Nephron (organoid): ENCODE measurements around the gene HM13.
"Not testable (repeated sequence)": the region's sequence is repeated elsewhere in the genome, so short reads cannot be mapped to it uniquely, and the experiment has no call there.

Experiments used
- H3K27ac Mint-ChIP-seq, 3 experiments: 2 replicates each; pipeline ENCODE4 v1.8.0; 2020; ENCODE audit warnings: mixed read lengths in 3 of 3, mild to moderate bottlenecking in 2 of 3, moderate library complexity in 1 of 3
- H3K27me3 Mint-ChIP-seq: 2 replicates; pipeline ENCODE4 v1.8.0; 2021; ENCODE audit warnings: low read depth, mild to moderate bottlenecking, moderate library complexity, mixed read lengths
- H3K36me3 Mint-ChIP-seq: 2 replicates; pipeline ENCODE4 v1.8.0; 2020; ENCODE audit warnings: low read depth, mixed read lengths
- H3K4me1 Mint-ChIP-seq: 2 replicates; pipeline ENCODE4 v1.8.0; 2020; ENCODE audit warnings: mixed read lengths
- H3K4me3 Mint-ChIP-seq, 3 experiments: 2 replicates each; pipeline ENCODE4 v1.8.0; 2020; ENCODE audit warnings: mild to moderate bottlenecking in 3 of 3, mixed read lengths in 3 of 3, moderate library complexity in 2 of 3
- H3K9me3 Mint-ChIP-seq: 2 replicates; pipeline ENCODE4 v1.8.0; 2020; ENCODE audit warnings: mixed read lengths
- CTCF ChIP-seq, 3 experiments: fragments of 200-600 bp; sonication (generic); IDR thresholded peaks; one replicate each; pipeline ENCODE4 v1.5.0; 2021; ENCODE audit warnings: antibody characterized with exemption in 3 of 3; ENCODE audit not compliant: unreplicated experiment in 3 of 3

HM13 gene

GRCh38 chr20:31514154-31515071, at the start of gene HM13:
Gene HM13, plus strand, starts transcription at chr20:31514442. Its CDS starts 110 bp downstream, at chr20:31514552.
- Mint-ChIP-seq H3K4me3 (peak within 1 kb of the TSS in 1 of 3 experiments; percentile 79), H3K27me3 (peaks cover 4% of the 10 kb centered on the region), H3K9me3 (no peaks in the 10 kb centered on the region), H3K4me1 (no peaks in the 10 kb centered on the region), H3K27ac (no peak within 1 kb of the TSS), H3K36me3 (peaks cover 3% of the 10 kb centered on the region)
- peak; percentile 96 to 100 (median 97) for TF ChIP-seq CTCF (IDR thresholded peaks at IDR 0.05; ENCODE audit: unreplicated experiment in 3 of 3)

- peaks cover 22% of the 10 kb centered on the region for H3K9me3 Mint-ChIP-seq
- not testable (repeated sequence) for H3K36me3 Mint-ChIP-seq, H3K27me3 Mint-ChIP-seq, H3K27ac Mint-ChIP-seq, H3K4me3 Mint-ChIP-seq, H3K4me1 Mint-ChIP-seq
Observed at GRCh38 chr20:31470946-31471345, 43.3 kb upstream of the HM13 start.

GRCh38 chr20:31472395-31473330, 41.6 kb upstream of the HM13 start:
- Mint-ChIP-seq H3K4me3 (no peak overlapping the region), H3K36me3 (peaks cover 4% of the 10 kb centered on the region), H3K27me3 (peaks cover 6% of the 10 kb centered on the region), H3K27ac (no peak overlapping the region), H3K4me1 (no peaks in the 10 kb centered on the region), H3K9me3 (peaks cover 22% of the 10 kb centered on the region)
- no peak for TF ChIP-seq CTCF (IDR thresholded peaks at IDR 0.05; ENCODE audit: unreplicated experiment in 3 of 3)

GRCh38 chr20:31473331-31474096, 40.7 kb upstream of the HM13 start:
- Mint-ChIP-seq H3K27me3 (peaks cover 6% of the 10 kb centered on the region), H3K36me3 (peaks cover 4% of the 10 kb centered on the region), H3K27ac (no peak overlapping the region), H3K9me3 (peaks cover 18% of the 10 kb centered on the region), H3K4me1 (no peaks in the 10 kb centered on the region), H3K4me3 (no peak overlapping the region)
- TF ChIP-seq CTCF (IDR thresholded peaks at IDR 0.05; ENCODE audit: unreplicated experiment in 3 of 3), result no peak

- no peak overlapping the region for H3K4me3 Mint-ChIP-seq
- H3K9me3 Mint-ChIP-seq, result peaks cover 18% of the 10 kb centered on the region
- peaks cover 6% of the 10 kb centered on the region for H3K27me3 Mint-ChIP-seq
- no peaks in the 10 kb centered on the region for H3K4me1 Mint-ChIP-seq
- H3K27ac Mint-ChIP-seq, result no peak overlapping the region
- no peak for TF ChIP-seq CTCF (IDR thresholded peaks at IDR 0.05; ENCODE audit: unreplicated experiment in 3 of 3)
- peaks cover 4% of the 10 kb centered on the region for H3K36me3 Mint-ChIP-seq
Observed at GRCh38 chr20:31474097-31474436, 40.2 kb upstream of the HM13 start.
